T-helper 1 cell treated with Interleukin-12 subunit alpha and Interleukin-12 subunit beta and Interleukin-4 antibody, amounts not matched to agents 30 μg/mL and 1 μg/mL, for 36 hours (primary cell): ENCODE measurements around the gene MKRN2OS.
A peak's percentile ranks its signal among the peaks of the same experiment; 100 is the strongest.

ENCODE experiments used
- H3K27ac Mint-ChIP-seq: one replicate; pipeline ENCODE4 v1.8.0; 2021; ENCODE audit warnings: mild to moderate bottlenecking, mixed read lengths
- H3K27me3 Mint-ChIP-seq: one replicate; pipeline ENCODE4 v1.8.0; 2021; ENCODE audit warnings: low read depth, mixed read lengths
- H3K36me3 Mint-ChIP-seq: one replicate; pipeline ENCODE4 v1.8.0; 2021; ENCODE audit warnings: low read depth, mixed read lengths
- H3K4me1 Mint-ChIP-seq: one replicate; pipeline ENCODE4 v1.8.0; 2021; ENCODE audit warnings: low read depth, mixed read lengths
- H3K4me3 Mint-ChIP-seq: one replicate; pipeline ENCODE4 v1.8.0; 2021; ENCODE audit warnings: mild to moderate bottlenecking, moderate library complexity, mixed read lengths
- H3K9me3 Mint-ChIP-seq: one replicate; pipeline ENCODE4 v1.8.0; 2021; ENCODE audit warnings: mixed read lengths

Gene MKRN2OS, protein sequence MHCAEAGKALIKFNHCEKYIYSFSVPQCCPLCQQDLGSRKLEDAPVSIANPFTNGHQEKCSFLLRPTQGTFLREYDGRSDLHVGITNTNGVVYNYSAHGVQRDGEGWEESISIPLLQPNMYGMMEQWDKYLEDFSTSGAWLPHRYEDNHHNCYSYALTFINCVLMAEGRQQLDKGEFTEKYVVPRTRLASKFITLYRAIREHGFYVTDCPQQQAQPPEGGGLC

DNA sequence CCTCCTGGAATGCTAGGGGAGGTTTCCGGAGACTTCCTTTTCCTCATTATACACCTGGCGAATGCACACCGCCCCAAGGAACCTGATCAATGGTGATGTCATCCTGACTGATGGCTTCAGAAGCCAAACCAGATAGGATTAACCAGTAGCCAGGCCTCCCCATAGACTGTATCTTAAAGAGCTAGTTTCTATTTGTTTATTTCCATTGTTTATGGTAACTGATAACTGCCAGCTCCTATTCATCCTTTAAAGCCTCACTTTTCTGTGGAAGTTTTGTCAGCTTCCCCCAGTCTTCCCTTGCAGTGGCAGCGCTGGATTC, at the start of gene MKRN2OS:
TSS of gene MKRN2OS (minus strand) at position 27 of the 319 bp plus-strand sequence. CDS start 35 bp downstream, outside the sequence.
- no peaks in the 10 kb centered on the region for H3K36me3 Mint-ChIP-seq
- H3K9me3 Mint-ChIP-seq = no peaks in the 10 kb centered on the region
- peaks cover 7% of the 10 kb centered on the region for H3K27me3 Mint-ChIP-seq
- H3K4me1 Mint-ChIP-seq = peaks cover 3% of the 10 kb centered on the region
- no peak within 1 kb of the TSS for H3K27ac Mint-ChIP-seq
- no peak within 1 kb of the TSS for H3K4me3 Mint-ChIP-seq

DNA sequence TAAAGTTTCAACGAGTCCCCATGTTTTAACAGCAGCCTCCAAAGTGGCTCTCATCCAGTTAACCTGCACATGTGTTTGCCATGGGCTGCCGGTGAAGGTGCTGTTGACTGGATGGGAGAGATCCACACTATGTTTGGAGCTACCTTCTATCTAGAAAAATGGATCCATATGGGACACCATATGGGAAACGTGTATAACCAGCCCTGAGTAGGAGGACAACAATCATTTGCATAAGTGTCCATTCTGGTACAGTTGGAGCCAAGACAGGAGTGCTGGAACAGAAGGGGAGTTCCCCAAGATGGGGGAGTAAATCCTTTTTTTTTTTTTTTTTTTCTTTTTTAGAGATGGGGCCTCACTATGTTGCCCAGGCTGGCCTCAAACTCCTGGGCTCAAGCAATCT, 48.2 kb upstream of the MKRN2OS start:
- Mint-ChIP-seq H3K4me3 (no peak overlapping the region), H3K4me1 (no peaks in the 10 kb centered on the region), H3K36me3 (peaks cover 25% of the 10 kb centered on the region), H3K27ac (peak overlapping the region; percentile 62), H3K27me3 (no peaks in the 10 kb centered on the region), H3K9me3 (no peaks in the 10 kb centered on the region)

DNA sequence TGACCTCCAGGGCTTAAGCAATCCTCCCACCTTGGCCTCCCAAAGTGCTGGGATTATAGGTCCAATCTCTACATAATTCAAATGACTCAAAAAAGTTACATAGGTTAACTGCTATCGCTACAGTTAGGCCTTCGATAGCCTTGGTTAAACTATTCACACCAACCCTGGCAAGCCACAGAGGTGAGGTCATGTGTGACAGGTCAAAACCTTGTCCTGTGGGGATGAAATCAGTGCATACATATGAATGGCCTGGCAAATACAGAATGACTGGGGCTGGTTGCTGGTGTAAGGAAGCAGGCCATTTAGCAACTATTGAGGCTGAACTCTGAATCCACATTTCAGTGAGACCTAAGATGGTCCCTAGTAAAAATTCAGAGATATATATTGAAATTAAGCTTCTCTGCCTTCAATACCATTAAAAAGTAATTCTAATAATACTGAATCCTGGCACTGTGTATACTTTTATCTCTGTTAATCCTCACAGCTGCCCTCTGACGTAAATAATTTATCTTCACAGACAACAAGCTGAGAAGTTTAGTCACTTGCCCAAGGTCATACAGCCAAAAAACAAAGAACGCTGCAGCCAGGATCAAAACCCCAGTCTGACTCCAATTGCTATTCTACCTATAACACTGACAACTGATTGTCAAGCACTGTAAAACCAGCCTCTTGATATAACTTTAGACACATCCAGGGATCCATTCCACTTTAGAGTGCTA, 46.9 kb upstream of the MKRN2OS start:
- no peaks in the 10 kb centered on the region for H3K9me3 Mint-ChIP-seq
- H3K27me3 Mint-ChIP-seq = no peaks in the 10 kb centered on the region
- no peaks in the 10 kb centered on the region for H3K4me1 Mint-ChIP-seq
- peaks cover 21% of the 10 kb centered on the region for H3K36me3 Mint-ChIP-seq
- H3K4me3 Mint-ChIP-seq = no peak overlapping the region
- H3K27ac Mint-ChIP-seq = no peak overlapping the region

DNA sequence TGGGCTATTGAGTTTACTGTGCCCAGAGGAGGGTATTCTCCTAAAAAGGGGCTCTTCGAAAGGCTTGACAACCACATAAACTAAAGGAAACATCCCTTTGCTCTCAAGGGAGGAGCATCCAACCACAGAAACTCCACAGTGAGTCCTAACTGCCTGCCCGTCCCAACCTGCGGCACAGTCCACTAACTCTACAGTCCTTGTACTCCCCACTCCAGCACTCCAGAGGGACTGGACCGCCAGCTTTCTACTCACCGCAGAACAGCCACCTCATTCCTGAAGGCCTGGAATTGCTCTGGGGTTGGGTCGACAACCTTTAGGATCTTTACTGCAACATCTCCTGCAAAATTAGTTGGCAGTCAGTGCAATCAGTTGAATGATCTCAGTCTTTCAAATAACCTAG, 46.2 kb upstream of the MKRN2OS start:
- Mint-ChIP-seq H3K27me3 (no peaks in the 10 kb centered on the region), H3K27ac (no peak overlapping the region), H3K4me1 (no peaks in the 10 kb centered on the region), H3K36me3 (peaks cover 19% of the 10 kb centered on the region), H3K9me3 (no peaks in the 10 kb centered on the region), H3K4me3 (no peak overlapping the region)

DNA sequence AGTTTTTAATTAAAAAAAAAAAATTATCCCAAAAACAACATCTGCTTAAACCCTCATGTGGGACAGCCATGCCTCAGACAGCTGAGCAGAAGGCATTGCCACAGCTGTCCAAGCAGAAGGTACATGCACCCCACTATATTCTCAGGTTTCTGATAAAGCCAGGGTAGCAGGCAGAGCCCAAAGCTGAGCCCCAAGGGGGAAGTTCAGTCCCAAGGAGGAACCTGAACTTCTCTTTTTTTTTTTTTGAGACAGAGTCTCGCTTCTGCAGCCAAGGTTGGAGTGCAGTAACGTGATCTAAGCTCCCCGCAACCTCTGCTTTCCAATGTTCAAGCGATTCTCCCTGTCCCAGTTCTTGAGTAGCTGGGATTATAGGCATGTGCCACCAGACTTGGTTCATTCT, 44.8 kb upstream of the MKRN2OS start:
- H3K4me3 Mint-ChIP-seq = no peak overlapping the region
- H3K36me3 Mint-ChIP-seq = peaks cover 28% of the 10 kb centered on the region
- H3K9me3 Mint-ChIP-seq = no peaks in the 10 kb centered on the region
- no peaks in the 10 kb centered on the region for H3K4me1 Mint-ChIP-seq
- H3K27ac Mint-ChIP-seq = no peak overlapping the region
- H3K27me3 Mint-ChIP-seq = no peaks in the 10 kb centered on the region

DNA sequence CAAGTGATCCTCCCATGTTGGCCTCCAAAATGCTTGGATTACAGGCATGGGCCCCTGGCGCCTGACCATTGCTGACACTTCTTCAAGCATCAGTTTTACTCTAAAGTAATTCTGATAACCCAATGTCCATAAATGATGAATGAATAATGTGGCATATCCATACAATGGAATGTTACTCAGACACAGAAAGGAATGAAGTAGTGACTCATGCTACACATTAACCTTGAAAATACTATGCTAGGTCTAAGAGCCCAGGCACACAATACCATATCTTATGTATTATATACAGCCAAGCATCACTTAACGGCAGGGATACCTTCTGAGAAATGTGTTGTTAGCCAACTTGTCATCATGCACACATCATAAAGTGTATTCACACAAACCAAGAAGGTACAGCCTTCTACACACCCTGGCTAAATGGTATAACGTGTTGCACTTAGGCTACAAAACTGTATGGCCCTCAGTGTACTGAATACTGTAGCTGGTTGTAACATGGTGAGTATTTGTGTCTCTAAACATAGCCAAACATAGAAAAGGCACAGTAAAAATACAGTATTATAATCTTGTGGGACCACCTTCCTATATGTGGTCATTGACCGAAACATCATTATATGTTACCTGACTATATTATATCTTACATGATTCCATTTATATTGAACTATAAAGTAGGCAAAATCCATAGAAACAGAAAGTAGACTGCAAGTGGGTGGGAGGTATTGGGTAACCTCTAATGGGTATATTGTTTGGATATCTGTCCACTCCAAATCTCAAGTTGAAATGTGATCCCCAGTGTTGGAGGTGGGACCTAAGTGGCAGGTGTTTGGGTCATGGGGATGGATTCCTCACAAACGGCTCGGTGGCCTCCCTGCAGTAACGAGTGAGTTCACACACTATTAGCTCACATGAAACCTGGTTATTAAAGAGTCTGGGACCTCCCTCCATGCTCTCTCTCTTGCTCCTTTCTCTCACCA, 43.0 kb upstream of the MKRN2OS start:
- no peak overlapping the region for H3K27ac Mint-ChIP-seq
- H3K36me3 Mint-ChIP-seq = peaks cover 38% of the 10 kb centered on the region

DNA sequence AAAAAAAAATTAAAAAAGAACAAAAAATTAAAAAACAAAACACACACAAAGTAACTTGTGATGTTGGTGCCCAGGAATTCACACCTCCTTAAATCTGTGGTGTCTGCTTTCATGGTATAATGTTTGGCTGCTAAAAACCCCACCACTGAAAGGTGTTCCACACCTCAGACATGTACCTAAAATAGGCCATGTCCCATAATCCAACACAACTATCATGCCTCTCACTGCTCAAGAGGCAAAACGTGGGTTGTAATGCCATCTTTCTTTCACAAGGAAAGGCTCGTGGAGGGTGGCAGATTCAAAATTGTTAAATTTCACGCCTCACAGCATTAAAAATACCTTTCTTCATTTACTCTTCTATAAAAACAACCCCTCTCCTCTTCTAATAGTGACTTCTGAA, 41.1 kb upstream of the MKRN2OS start:
- H3K36me3 Mint-ChIP-seq = peaks cover 39% of the 10 kb centered on the region
- no peaks in the 10 kb centered on the region for H3K4me1 Mint-ChIP-seq
- no peaks in the 10 kb centered on the region for H3K27me3 Mint-ChIP-seq
- no peaks in the 10 kb centered on the region for H3K9me3 Mint-ChIP-seq
- H3K27ac Mint-ChIP-seq = no peak overlapping the region
- H3K4me3 Mint-ChIP-seq = no peak overlapping the region

More for the DNA sequence above, 43.0 kb upstream of the MKRN2OS start:
- no peaks in the 10 kb centered on the region for H3K4me1 Mint-ChIP-seq
- no peaks in the 10 kb centered on the region for H3K9me3 Mint-ChIP-seq
- H3K27me3 Mint-ChIP-seq = no peaks in the 10 kb centered on the region
- H3K4me3 Mint-ChIP-seq = no peak overlapping the region

DNA sequence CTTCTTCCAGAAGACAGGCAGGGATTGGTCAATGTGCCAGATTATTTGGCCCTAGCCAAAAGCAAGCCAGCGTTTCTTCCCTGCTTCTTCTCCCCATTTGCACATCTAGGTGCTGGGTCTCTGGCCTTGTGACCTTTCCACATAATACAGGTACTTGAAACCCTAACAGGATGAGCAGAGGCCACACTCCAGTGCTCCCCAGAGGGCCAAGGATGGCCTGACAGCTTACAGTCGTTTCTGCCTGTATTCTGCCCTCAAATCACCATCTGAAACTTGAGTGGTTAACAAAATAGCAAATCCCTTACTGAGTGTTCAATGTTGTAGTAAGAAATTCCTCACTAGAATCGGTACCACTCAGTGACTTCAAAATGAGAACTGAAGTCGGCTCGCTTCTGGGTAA, 40.7 kb upstream of the MKRN2OS start:
- Mint-ChIP-seq H3K36me3 (peaks cover 38% of the 10 kb centered on the region), H3K27ac (no peak overlapping the region), H3K4me1 (no peaks in the 10 kb centered on the region), H3K9me3 (no peaks in the 10 kb centered on the region), H3K27me3 (no peaks in the 10 kb centered on the region), H3K4me3 (no peak overlapping the region)

DNA sequence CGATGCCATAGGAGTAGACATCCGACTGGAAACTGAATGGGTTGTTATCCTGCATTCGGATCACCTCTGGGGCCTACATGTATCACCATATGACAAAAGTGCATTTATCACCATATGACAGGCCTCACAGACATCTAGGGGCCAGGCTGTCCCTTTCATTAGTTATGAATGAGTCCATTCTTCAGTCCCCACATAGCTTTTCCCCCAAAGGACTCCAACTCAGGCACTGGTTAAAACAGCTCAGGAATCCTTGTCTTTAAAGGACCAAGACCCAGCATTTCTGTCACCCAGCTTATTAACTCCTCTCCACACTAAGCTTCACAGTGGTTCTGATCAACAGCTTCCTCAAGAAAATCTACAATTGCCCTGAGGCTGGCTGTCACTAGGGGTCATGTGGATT, 39.9 kb upstream of the MKRN2OS start:
- H3K4me3 Mint-ChIP-seq = no peak overlapping the region
- peaks cover 38% of the 10 kb centered on the region for H3K36me3 Mint-ChIP-seq
- H3K27ac Mint-ChIP-seq = no peak overlapping the region
- no peaks in the 10 kb centered on the region for H3K9me3 Mint-ChIP-seq
- no peaks in the 10 kb centered on the region for H3K27me3 Mint-ChIP-seq
- no peaks in the 10 kb centered on the region for H3K4me1 Mint-ChIP-seq

DNA sequence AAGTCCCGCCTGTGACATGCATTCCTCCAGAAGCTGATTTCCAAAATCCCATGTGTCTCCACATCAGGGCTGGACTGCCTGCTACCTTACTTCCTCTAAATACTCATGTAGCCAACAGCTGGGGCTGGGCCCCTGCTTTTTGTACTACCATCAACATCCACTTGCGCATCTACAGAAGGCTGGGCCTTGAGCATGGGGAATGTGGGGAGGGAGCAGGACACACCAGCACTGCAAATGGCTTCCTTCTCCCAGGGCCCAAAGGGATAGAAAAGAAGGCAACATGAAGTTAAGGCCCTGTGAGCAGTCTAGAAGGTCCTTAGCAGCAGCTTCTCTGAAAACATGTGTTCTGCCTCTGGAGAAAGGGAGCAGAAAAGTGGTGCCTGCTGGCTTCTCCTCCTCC, 38.8 kb upstream of the MKRN2OS start:
- Mint-ChIP-seq H3K4me1 (no peaks in the 10 kb centered on the region), H3K27me3 (no peaks in the 10 kb centered on the region), H3K36me3 (peaks cover 42% of the 10 kb centered on the region), H3K9me3 (no peaks in the 10 kb centered on the region), H3K27ac (no peak overlapping the region), H3K4me3 (no peak overlapping the region)

DNA sequence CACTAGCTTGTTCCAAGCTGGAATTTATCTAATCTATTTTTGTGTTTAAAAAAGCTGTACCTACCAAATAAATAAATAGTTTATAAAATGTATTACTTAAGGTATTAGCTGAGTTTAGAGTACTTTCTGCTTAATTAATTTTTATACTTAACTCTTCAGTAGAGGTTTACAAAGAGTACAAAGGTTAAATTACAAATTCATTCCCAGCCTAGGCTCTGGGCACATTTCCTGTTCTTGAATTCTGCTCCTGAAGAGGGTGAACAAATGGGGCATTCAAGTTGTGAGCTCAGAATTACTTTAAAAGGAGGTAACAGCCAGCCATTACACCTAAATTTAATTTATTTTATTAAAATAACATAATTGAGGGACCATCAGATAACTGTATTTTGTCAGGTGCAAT, 38.0 kb upstream of the MKRN2OS start:
- H3K27me3 Mint-ChIP-seq = no peaks in the 10 kb centered on the region
- no peaks in the 10 kb centered on the region for H3K9me3 Mint-ChIP-seq
- H3K4me3 Mint-ChIP-seq = no peak overlapping the region
- peaks cover 44% of the 10 kb centered on the region for H3K36me3 Mint-ChIP-seq
- no peak overlapping the region for H3K27ac Mint-ChIP-seq
- peaks cover 2% of the 10 kb centered on the region for H3K4me1 Mint-ChIP-seq

DNA sequence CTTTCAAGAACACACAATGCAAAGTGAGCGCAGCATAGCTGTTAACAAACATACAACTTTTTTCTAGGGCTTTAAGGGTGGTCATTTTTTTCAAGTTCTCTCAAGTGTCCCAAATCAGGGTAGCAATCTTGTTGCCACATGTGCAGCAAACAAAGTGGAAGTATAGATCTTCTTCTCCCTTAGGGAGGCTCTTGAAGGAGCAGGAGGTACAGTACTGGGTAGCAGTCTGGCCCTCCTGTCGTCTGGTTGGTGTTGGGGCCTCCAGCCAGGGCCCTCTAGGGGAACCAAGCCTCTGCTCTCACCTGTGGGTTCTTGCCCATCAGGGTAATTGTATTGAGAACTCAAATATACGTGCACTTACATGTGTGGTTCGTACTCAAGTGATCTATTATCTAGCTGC, 37.4 kb upstream of the MKRN2OS start:
- H3K27me3 Mint-ChIP-seq = no peaks in the 10 kb centered on the region
- H3K4me3 Mint-ChIP-seq = no peak overlapping the region
- H3K4me1 Mint-ChIP-seq = peaks cover 2% of the 10 kb centered on the region
- H3K36me3 Mint-ChIP-seq = peaks cover 47% of the 10 kb centered on the region
- no peak overlapping the region for H3K27ac Mint-ChIP-seq
- no peaks in the 10 kb centered on the region for H3K9me3 Mint-ChIP-seq

DNA sequence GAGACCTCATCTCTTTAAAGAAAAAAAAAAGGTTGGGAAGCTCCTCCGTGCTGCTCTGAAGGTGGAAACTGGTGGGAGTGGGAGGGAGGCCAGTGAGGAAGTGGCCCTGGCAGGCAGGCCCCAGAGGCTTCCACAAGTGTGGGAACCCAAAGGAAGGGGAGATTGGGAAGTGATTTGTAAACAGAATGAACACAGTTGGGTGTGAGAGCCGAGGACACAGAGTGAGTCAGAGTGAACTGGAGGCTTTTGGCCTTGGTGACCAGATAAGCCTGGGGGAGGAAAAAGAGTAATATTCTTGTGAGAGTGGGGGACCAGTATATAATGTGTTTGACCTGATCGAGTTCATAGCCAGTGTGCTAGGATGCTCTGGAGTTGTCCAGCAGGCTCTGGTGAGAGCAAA, 34.6 kb upstream of the MKRN2OS start:
- Mint-ChIP-seq H3K27ac (no peak overlapping the region), H3K27me3 (no peaks in the 10 kb centered on the region), H3K36me3 (peaks cover 56% of the 10 kb centered on the region), H3K4me3 (no peak overlapping the region), H3K4me1 (peaks cover 2% of the 10 kb centered on the region), H3K9me3 (no peaks in the 10 kb centered on the region)

DNA sequence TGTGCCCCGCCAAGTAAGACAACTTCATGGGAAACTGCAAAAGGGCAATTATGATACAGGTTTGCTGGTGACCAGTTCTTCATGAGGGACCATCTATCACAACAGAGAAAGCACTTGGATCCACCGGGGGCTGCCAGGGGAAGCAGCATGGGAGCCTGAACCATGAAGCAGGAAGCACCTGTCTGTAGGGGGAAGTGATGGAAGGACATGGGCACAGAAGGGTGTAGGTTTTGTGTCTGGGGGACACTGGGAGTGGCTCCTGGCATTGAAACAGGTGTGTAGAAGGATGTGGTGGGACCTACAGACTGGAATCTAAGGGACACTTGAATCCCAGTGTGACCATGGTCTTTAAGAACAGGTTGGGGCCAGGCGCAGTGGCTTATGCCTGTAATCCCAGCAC, 34.2 kb upstream of the MKRN2OS start:
- peaks cover 51% of the 10 kb centered on the region for H3K36me3 Mint-ChIP-seq
- no peak overlapping the region for H3K27ac Mint-ChIP-seq
- H3K4me1 Mint-ChIP-seq = peaks cover 2% of the 10 kb centered on the region
- no peaks in the 10 kb centered on the region for H3K9me3 Mint-ChIP-seq
- H3K27me3 Mint-ChIP-seq = no peaks in the 10 kb centered on the region
- H3K4me3 Mint-ChIP-seq = no peak overlapping the region

DNA sequence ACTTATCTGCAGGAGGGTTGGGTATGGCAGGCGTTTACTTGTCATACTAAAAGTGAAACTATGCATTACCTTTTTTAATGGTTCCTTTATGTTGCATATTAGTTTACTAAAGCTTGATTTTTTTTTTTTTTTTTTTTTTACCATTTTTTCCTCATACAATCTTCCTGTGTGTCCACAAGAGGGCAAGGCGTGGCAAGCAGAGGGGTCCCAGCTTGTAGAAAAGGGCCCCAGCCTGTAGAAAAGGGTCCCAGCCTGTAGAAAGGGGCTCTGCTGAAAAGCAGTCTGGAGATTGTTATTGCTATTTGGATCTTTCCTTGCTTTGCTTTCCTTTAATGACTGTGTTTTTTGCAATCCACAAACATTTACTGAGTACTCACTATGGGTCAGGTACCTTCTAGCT, 33.4 kb upstream of the MKRN2OS start:
- Mint-ChIP-seq H3K9me3 (no peaks in the 10 kb centered on the region), H3K4me3 (no peak overlapping the region), H3K27ac (no peak overlapping the region), H3K4me1 (peaks cover 2% of the 10 kb centered on the region), H3K36me3 (peaks cover 46% of the 10 kb centered on the region), H3K27me3 (no peaks in the 10 kb centered on the region)
